GM23248 (cell line): ENCODE data around the gene MAD2L2. TPM values are rescaled to one million over a fixed set of nuclear protein-coding genes. Genes with fewer than 3 reads are reported as not detected.

ENCODE experiments used
- DNase-seq: peaks from one replicate; pipeline ENCODE4 v3.0.0-alpha.2; 2015
- H2AFZ ChIP-seq: fragments of 200-600 bp; sonication (generic); 2 replicates; pipeline ENCODE4 v1.6.1; 2016; ENCODE audit warnings: antibody characterized with exemption
- H3F3A ChIP-seq: fragments of 200-600 bp; sonication (generic); 2 replicates; pipeline ENCODE4 v1.6.1; 2016; ENCODE audit warnings: mild to moderate bottlenecking, antibody characterized with exemption, mixed run types; ENCODE audit not compliant: insufficient read depth
- H3K27ac ChIP-seq: fragments of 200-600 bp; sonication (generic); 2 replicates; pipeline ENCODE4 v1.5.1; 2016; ENCODE audit warnings: mild to moderate bottlenecking
- H3K27me3 ChIP-seq: fragments of 200-600 bp; sonication (generic); replicated peaks from 2 replicates; pipeline ENCODE4 v1.6.1; 2016; ENCODE audit warnings: mild to moderate bottlenecking; ENCODE audit not compliant: insufficient read depth
- H3K36me3 ChIP-seq: fragments of 200-600 bp; sonication (generic); 2 replicates; pipeline ENCODE4 v1.6.1; 2016; ENCODE audit warnings: low read depth, mild to moderate bottlenecking
- H3K4me1 ChIP-seq: fragments of 200-600 bp; sonication (generic); 2 replicates; pipeline ENCODE4 v1.6.1; 2016; ENCODE audit warnings: mild to moderate bottlenecking; ENCODE audit not compliant: insufficient read depth
- H3K4me2 ChIP-seq: fragments of 200-600 bp; sonication (generic); one replicate; pipeline ENCODE4 v1.6.1; 2016; ENCODE audit warnings: mild to moderate bottlenecking; ENCODE audit not compliant: unreplicated experiment
- H3K4me3 ChIP-seq: fragments of 200-600 bp; sonication (generic); 2 replicates; pipeline ENCODE4 v1.5.1; 2016; ENCODE audit warnings: mild to moderate bottlenecking
- H3K79me2 ChIP-seq: fragments of 200-600 bp; sonication (generic); 2 replicates; pipeline ENCODE4 v1.6.1; 2016; ENCODE audit warnings: mild to moderate bottlenecking; ENCODE audit not compliant: insufficient read depth
- H3K9ac ChIP-seq: fragments of 200-600 bp; sonication (generic); 2 replicates; pipeline ENCODE4 v1.6.1; 2016; ENCODE audit warnings: mild to moderate bottlenecking
- H3K9me2 ChIP-seq: fragments of 200-600 bp; sonication (generic); 2 replicates; pipeline ENCODE4 v1.6.1; 2016; ENCODE audit warnings: mixed run types, mild to moderate bottlenecking, moderate library complexity; ENCODE audit not compliant: insufficient read depth
- H3K9me3 ChIP-seq: fragments of 200-600 bp; sonication (generic); one replicate; pipeline ENCODE4 v1.6.1; 2017; ENCODE audit warnings: low read depth
- H4K20me1 ChIP-seq: fragments of 200-600 bp; sonication (generic); 2 replicates; pipeline ENCODE4 v1.6.0; 2016; ENCODE audit not compliant: insufficient read depth
- EZH2 ChIP-seq: fragments of 200-600 bp; sonication (generic); IDR thresholded peaks from 2 replicates; pipeline ENCODE4 v1.6.1; 2018; ENCODE audit warnings: antibody characterized with exemption, mild to moderate bottlenecking; ENCODE audit not compliant: insufficient read depth, poor library complexity, severe bottlenecking
- EZH2phosphoT487 ChIP-seq: fragments of 200-600 bp; sonication (generic); IDR thresholded peaks from 2 replicates; pipeline ENCODE4 v1.6.1; 2018; ENCODE audit warnings: antibody characterized with exemption, moderate library complexity, mild to moderate bottlenecking, low read depth; ENCODE audit not compliant: insufficient read depth
- WGBS, 2 experiments: methylation state at CpG; one replicate each; pipeline ENCODE4 v1.1.6; 2015 to 2017; ENCODE audit warnings: low lambda C conversion rate in 2 of 2, low coverage in 1 of 2; ENCODE audit errors: missing lambda C conversion rate in 2 of 2; 5-methylcytosine and 5-hydroxymethylcytosine counted together
- in situ Hi-C: fragments of 300-500 bp; cut with MboI; formaldehyde crosslinking; loops from 2 replicates; pipeline ENCODE4 v1.15.0; 2020
- polyA plus RNA-seq: library from polyadenylated mRNA; unstranded; fragments of >200 nt; fragmentation: Nextera tagmentation; extraction: Ambion mirVana; gene quantifications from 2 replicates; pipeline ENCODE4 v1.2.1, GENCODE V29; 2016
- total RNA-seq: library from RNA; depleted of rRNA; stranded (reverse); fragments of >200 nt; shearing (Covaris generic); gene quantifications from 2 replicates; pipeline ENCODE4 v1.2.3, GENCODE V29; 2014

The MAD2L2 gene
- total and polyA plus RNA-seq, 2 experiments from 2014 or later: 61.2 to 70.6 TPM

DNA sequence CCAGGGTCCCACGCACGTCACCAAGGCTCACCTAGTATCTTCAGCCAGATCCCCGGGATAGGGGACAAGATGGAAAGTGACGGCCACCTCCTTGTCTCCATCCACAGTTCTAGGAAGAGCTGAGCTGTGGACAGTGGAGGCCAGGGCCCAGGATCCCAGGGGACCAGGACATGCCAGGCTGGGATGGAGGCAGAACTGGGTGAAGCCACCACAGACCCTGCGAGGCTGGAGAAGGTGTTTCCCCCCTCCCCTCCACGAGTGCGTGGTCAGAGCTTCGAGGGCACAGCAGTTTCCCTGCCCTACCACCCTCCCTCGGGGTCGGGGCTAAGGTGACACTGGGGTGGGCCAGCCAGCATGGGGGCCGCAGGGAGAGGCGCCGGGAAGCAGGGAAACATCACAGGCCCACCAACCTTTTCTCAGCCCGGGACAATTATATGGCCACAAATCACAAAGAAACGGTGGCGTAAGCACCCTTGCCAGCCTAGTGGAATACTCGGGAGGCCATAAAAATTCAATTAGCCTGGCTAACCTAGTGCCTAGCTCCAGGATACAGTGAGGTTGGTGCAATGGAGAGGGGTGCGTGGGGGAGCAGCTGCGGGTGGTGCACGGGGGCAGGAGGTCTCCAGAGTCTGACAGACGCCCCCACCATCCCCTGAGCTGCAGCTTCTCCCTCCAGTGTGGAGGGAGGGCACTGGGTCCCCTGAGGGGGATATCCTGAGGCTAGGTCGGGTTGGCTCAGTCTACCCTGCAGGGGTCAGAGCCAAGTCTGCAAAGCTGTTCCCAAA lies 23.9 kb upstream of the MAD2L2 start:
- Histone ChIP-seq H3K36me3 (no peaks in the 10 kb centered on the region), H3K27ac (no peak overlapping the region), H3K79me2 (no peaks in the 10 kb centered on the region), H4K20me1 (no peaks in the 10 kb centered on the region), H3K4me2 (no peak overlapping the region), H3K27me3 (peaks cover 24% of the 10 kb centered on the region), H3K4me3 (no peak overlapping the region), H2AFZ (no peak overlapping the region), H3F3A (no peaks in the 10 kb centered on the region), H3K9ac (no peak overlapping the region), H3K9me2 (no peaks in the 10 kb centered on the region), H3K9me3 (no peaks in the 10 kb centered on the region), H3K4me1 (peaks cover 8% of the 10 kb centered on the region; the same call in 1 of the 2 replicates)
- in situ Hi-C loops: no loop called here
- DNase-seq: no peak
- TF ChIP-seq EZH2phosphoT487: no peak
- no peak for TF ChIP-seq EZH2
- WGBS, 2 experiments: 48 to 56% methylated on average over 20 to 22 of the region's 22 CpGs

GRCh38 chr1:11704194-11704529 lies 23.2 kb upstream of the MAD2L2 start:
- no peak overlapping the region for H3K4me3 ChIP-seq
- peaks cover 8% of the 10 kb centered on the region; the same call in 1 of the 2 replicates for H3K4me1 ChIP-seq
- H3K9me3 ChIP-seq: no peaks in the 10 kb centered on the region
- H3F3A ChIP-seq: no peaks in the 10 kb centered on the region
- whole genome bisulfite sequencing, 2 experiments: 71 to 79% methylated on average over 10 to 11 of the region's 11 CpGs
- H3K79me2 ChIP-seq: no peaks in the 10 kb centered on the region
- H3K9ac ChIP-seq: no peak overlapping the region
- no peaks in the 10 kb centered on the region for H4K20me1 ChIP-seq
- TF ChIP-seq EZH2: no peak
- TF ChIP-seq EZH2phosphoT487: no peak
- H3K27ac ChIP-seq: no peak overlapping the region
- H2AFZ ChIP-seq: no peak overlapping the region
- H3K9me2 ChIP-seq: no peaks in the 10 kb centered on the region
- no peak for DNase-seq
- in situ Hi-C loops: no loop called here
- no peaks in the 10 kb centered on the region for H3K36me3 ChIP-seq
- peaks cover 26% of the 10 kb centered on the region for H3K27me3 ChIP-seq
- H3K4me2 ChIP-seq: no peak overlapping the region

DNA sequence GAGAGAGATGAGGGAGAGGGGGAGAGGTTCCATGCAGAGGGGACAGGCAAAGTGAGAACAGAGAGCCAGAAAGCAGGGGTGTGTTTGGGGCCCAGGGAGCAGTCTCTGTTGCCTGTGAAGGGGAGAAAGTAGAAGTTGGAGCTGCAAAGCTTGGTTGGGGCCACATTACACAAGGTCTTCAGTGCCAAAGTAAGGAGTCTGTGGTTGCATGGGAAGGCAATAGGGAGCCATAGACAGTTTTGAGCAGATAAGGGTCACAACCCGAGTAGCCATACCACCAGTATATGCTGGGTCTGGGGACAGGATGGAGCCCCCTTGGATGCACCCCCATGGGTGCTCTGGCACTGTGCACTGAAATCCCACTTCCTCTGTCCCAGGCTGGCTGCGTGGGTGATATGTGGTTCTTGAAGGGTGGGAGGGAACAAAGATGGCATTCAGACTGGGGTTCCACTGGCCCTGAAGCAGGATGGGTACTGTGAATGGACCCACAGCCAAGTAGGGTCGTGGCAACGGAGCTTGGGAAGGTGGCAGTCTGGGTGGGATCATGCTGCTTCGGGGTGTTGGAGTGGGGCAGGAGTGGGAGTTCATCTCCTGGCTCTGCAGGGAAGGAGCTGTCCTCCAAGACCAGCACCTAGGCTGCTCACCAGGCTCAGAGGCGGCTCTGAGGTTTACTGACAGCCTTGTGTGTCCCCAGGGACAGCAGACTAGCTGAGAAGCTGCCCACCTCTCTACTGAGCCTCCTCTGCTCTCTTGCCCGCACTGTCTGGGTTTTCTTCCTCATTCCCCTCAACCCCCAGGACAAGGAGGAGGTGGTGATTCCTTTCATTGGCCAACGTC lies 22.6 kb upstream of the MAD2L2 start:
- no peak for TF ChIP-seq EZH2
- TF ChIP-seq EZH2phosphoT487: no peak
- Histone ChIP-seq H2AFZ (no peak overlapping the region), H3K4me1 (peaks cover 8% of the 10 kb centered on the region; the same call in 1 of the 2 replicates), H3K79me2 (no peaks in the 10 kb centered on the region), H4K20me1 (no peaks in the 10 kb centered on the region), H3K9me2 (no peaks in the 10 kb centered on the region), H3K27ac (no peak overlapping the region), H3K27me3 (peaks cover 32% of the 10 kb centered on the region), H3K4me3 (no peak overlapping the region), H3K9me3 (no peaks in the 10 kb centered on the region), H3K9ac (no peak overlapping the region), H3K36me3 (no peaks in the 10 kb centered on the region), H3K4me2 (no peak overlapping the region), H3F3A (no peaks in the 10 kb centered on the region)
- DNase-seq: no peak
- WGBS, 2 experiments: 68 to 69% methylated on average over 8 of the region's 8 CpGs
- in situ Hi-C loops: no loop called here

DNA sequence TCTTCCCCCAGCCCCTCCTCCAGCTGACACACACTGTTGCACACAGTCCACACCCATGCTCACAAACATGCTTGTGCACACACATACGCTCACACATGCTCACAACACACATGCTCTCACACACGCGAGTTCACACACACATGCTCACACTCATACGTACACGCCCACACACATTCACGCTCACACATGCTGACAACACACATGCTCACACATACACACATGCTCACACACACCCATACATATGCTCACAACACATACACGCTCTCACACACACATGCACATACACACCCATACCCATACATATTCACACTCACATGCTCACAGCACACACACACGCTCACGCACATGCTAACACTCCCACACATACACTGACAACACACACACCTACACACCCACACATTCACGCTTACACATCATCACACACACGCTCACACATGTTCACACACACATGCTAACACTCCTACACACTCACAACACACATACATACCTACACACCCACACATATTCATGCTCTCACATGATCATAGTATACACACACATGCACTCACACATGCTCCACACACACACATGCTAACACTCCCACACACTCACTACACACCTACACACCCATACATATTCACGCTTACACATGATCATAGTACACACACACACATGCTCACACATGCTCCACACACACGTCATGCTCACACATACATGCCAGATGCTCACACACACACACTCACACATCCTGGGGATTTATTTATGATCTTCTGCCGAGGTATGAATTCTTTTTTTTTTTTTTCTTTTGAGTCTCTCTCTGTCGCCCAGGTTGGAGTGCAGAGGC lies 21.2 kb upstream of the MAD2L2 start:
- H3K9ac ChIP-seq: peak overlapping the region; percentile 2; the same call in 1 of the 2 replicates
- no peak for DNase-seq

More for the DNA sequence above, 21.2 kb upstream of the MAD2L2 start:
- H3K27ac ChIP-seq: no peak overlapping the region
- H3K27me3 ChIP-seq: peaks cover 36% of the 10 kb centered on the region
- no peaks in the 10 kb centered on the region for H3K36me3 ChIP-seq
- TF ChIP-seq EZH2phosphoT487 (no peak), EZH2 (no peak)
- 50 to 53% methylated on average over 15 of the region's 15 CpGs for WGBS, 2 experiments
- peak overlapping the region; percentile 18 for H3K4me2 ChIP-seq
- H3K4me1 ChIP-seq: peaks cover 8% of the 10 kb centered on the region; the same call in 1 of the 2 replicates
- H3K9me3 ChIP-seq: no peaks in the 10 kb centered on the region
- in situ Hi-C loops: no loop called here
- no peaks in the 10 kb centered on the region for H3K9me2 ChIP-seq
- H2AFZ ChIP-seq: peak overlapping the region; percentile 30; the same call in 1 of the 2 replicates
- H4K20me1 ChIP-seq: no peaks in the 10 kb centered on the region
- 0 out of 2 replicates have a peak overlapping the region, but pooled peaks have one; percentile 34 for H3K4me3 ChIP-seq
- H3F3A ChIP-seq: no peaks in the 10 kb centered on the region
- H3K79me2 ChIP-seq: no peaks in the 10 kb centered on the region
